Panc1 (cell line): ENCODE data around the gene TRIM25.

Experiments used
- POLR2AphosphoS5 ChIP-seq: IDR thresholded peaks from 2 replicates; pipeline ENCODE4 v1.6.1; 2012; ENCODE audit warnings: mild to moderate bottlenecking, low read depth, low read length, moderate library complexity
- SIN3A ChIP-seq: IDR thresholded peaks from 2 replicates; pipeline ENCODE4 v1.6.1; 2012; ENCODE audit warnings: low read depth, mild to moderate bottlenecking, low read length, moderate library complexity, borderline replicate concordance; ENCODE audit not compliant: insufficient read depth
- TF ChIP-seq, protein P1 (sequence below): fragments of 450-650 bp; IDR thresholded peaks from 2 replicates; pipeline ENCODE4 v1.5.1; 2017; ENCODE audit warnings: mild to moderate bottlenecking
- TF ChIP-seq, protein P2 (sequence below), 2 experiments: IDR thresholded peaks; 2 replicates each; pipeline ENCODE4 v1.6.1; 2011 to 2012; ENCODE audit warnings: low read depth in 2 of 2, control low read depth in 1 of 2, low read length in 1 of 2, mild to moderate bottlenecking in 1 of 2, moderate library complexity in 1 of 2; ENCODE audit not compliant: insufficient read depth in 1 of 2

DNA sequence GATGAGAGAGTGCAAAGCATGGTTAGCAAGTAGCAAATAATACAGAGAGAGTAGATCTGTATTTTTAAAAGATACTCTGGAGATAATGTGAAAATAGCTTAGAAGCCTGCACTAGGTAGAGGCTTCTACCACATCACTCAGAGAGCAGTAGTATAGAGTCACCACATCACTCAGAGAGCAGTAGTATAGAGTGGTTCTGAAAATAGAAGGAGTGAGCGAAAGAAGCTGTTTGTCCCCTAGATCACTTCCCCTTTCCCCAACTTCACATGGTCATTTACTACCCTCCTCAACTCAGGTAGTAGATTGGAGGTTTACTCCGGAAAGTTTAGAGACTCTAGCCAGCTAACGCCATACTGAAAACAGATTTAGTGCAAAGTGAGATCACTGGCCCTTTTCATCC, 62.8 kb downstream of the TRIM25 start:
- TF ChIP-seq, protein P1, sequence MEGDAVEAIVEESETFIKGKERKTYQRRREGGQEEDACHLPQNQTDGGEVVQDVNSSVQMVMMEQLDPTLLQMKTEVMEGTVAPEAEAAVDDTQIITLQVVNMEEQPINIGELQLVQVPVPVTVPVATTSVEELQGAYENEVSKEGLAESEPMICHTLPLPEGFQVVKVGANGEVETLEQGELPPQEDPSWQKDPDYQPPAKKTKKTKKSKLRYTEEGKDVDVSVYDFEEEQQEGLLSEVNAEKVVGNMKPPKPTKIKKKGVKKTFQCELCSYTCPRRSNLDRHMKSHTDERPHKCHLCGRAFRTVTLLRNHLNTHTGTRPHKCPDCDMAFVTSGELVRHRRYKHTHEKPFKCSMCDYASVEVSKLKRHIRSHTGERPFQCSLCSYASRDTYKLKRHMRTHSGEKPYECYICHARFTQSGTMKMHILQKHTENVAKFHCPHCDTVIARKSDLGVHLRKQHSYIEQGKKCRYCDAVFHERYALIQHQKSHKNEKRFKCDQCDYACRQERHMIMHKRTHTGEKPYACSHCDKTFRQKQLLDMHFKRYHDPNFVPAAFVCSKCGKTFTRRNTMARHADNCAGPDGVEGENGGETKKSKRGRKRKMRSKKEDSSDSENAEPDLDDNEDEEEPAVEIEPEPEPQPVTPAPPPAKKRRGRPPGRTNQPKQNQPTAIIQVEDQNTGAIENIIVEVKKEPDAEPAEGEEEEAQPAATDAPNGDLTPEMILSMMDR, result no peak
- TF ChIP-seq POLR2AphosphoS5 (no peak), SIN3A (no peak)
- TF ChIP-seq, protein P2, sequence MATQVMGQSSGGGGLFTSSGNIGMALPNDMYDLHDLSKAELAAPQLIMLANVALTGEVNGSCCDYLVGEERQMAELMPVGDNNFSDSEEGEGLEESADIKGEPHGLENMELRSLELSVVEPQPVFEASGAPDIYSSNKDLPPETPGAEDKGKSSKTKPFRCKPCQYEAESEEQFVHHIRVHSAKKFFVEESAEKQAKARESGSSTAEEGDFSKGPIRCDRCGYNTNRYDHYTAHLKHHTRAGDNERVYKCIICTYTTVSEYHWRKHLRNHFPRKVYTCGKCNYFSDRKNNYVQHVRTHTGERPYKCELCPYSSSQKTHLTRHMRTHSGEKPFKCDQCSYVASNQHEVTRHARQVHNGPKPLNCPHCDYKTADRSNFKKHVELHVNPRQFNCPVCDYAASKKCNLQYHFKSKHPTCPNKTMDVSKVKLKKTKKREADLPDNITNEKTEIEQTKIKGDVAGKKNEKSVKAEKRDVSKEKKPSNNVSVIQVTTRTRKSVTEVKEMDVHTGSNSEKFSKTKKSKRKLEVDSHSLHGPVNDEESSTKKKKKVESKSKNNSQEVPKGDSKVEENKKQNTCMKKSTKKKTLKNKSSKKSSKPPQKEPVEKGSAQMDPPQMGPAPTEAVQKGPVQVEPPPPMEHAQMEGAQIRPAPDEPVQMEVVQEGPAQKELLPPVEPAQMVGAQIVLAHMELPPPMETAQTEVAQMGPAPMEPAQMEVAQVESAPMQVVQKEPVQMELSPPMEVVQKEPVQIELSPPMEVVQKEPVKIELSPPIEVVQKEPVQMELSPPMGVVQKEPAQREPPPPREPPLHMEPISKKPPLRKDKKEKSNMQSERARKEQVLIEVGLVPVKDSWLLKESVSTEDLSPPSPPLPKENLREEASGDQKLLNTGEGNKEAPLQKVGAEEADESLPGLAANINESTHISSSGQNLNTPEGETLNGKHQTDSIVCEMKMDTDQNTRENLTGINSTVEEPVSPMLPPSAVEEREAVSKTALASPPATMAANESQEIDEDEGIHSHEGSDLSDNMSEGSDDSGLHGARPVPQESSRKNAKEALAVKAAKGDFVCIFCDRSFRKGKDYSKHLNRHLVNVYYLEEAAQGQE (IDR thresholded peaks at IDR 0.05; ENCODE audit: insufficient read depth in 1 of 2, low read depth in 2 of 2, low read length in 1 of 2), result no peak
